ENCODE results near the gene SPSB2.

Gene SPSB2

DNA sequence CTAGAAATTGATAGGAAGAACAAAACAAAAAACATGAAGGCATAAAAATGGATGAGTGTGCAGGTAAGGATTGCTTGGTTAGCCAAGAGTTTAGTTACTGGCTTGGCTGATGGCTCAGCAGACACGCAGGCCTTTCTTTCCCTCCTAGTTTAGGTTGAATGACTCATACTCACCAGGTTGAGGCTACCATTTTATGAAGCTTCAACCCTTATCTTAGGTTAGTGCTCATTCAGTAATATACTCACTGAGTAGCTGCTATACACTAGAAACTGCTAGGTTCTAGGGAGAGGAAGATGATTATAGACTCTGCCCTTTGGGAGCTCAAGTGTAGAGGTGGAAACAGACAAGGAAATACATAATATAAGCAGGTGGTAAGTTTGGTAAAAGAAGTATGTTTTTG is 38.8 kb downstream of the SPSB2 start:
- TF ChIP-seq TAF1 (IDR thresholded peaks at IDR 0.05; ENCODE audit: borderline replicate concordance, insufficient read depth, low read length) = no peak
- TF ChIP-seq REST (IDR thresholded peaks at IDR 0.05; ENCODE audit: insufficient read depth in 1 of 2, low read depth in 2 of 2, low read length in 2 of 2) = no peak
- TF ChIP-seq POLR2AphosphoS5 (IDR thresholded peaks at IDR 0.05; ENCODE audit: low read depth, low read length) = no peak
- no peak for TF ChIP-seq FOXP2 (optimal IDR thresholded peaks at IDR 0.05; ENCODE audit: borderline replicate concordance, extremely low read depth, extremely low read length, insufficient read depth)
- TF ChIP-seq SIN3A (IDR thresholded peaks at IDR 0.05; ENCODE audit: borderline replicate concordance, insufficient read depth, low read length) = no peak

- TF ChIP-seq TAF1 (IDR thresholded peaks at IDR 0.05; ENCODE audit: borderline replicate concordance, insufficient read depth, low read length) = no peak
- no peak for TF ChIP-seq POLR2AphosphoS5 (IDR thresholded peaks at IDR 0.05; ENCODE audit: low read depth, low read length)
- TF ChIP-seq REST (IDR thresholded peaks at IDR 0.05; ENCODE audit: insufficient read depth in 1 of 2, low read depth in 2 of 2, low read length in 2 of 2) = no peak
- no peak for TF ChIP-seq FOXP2 (optimal IDR thresholded peaks at IDR 0.05; ENCODE audit: borderline replicate concordance, extremely low read depth, extremely low read length, insufficient read depth)
- TF ChIP-seq SIN3A (IDR thresholded peaks at IDR 0.05; ENCODE audit: borderline replicate concordance, insufficient read depth, low read length) = no peak
Observed at GRCh38 chr12:6833189-6833890, 39.8 kb downstream of the SPSB2 start.

GRCh38 chr12:6832125-6832524 is 41.0 kb downstream of the SPSB2 start:
- no peak for TF ChIP-seq FOXP2 (optimal IDR thresholded peaks at IDR 0.05; ENCODE audit: borderline replicate concordance, extremely low read depth, extremely low read length, insufficient read depth)
- TF ChIP-seq TAF1 (IDR thresholded peaks at IDR 0.05; ENCODE audit: borderline replicate concordance, insufficient read depth, low read length) = no peak
- TF ChIP-seq REST (IDR thresholded peaks at IDR 0.05; ENCODE audit: insufficient read depth in 1 of 2, low read depth in 2 of 2, low read length in 2 of 2) = no peak

- TF ChIP-seq FOXP2 (optimal IDR thresholded peaks at IDR 0.05; ENCODE audit: borderline replicate concordance, extremely low read depth, extremely low read length, insufficient read depth) (no peak), SIN3A (IDR thresholded peaks at IDR 0.05; ENCODE audit: borderline replicate concordance, insufficient read depth, low read length) (no peak), POLR2AphosphoS5 (IDR thresholded peaks at IDR 0.05; ENCODE audit: low read depth, low read length) (no peak), REST (IDR thresholded peaks at IDR 0.05; ENCODE audit: insufficient read depth in 1 of 2, low read depth in 2 of 2, low read length in 2 of 2) (no peak), TAF1 (IDR thresholded peaks at IDR 0.05; ENCODE audit: borderline replicate concordance, insufficient read depth, low read length) (no peak)
Observed at GRCh38 chr12:6831450-6831995, 41.6 kb downstream of the SPSB2 start.
